Body of pancreas (tissue), 4 donors: ENCODE measurements around the gene TUBGCP5.

Experiments
- CTCF ChIP-seq, 7 experiments: fragments of 450-650 bp in 4 of 7; fragments of 200-600 bp in 3 of 7; sonication (generic) in 3 of 7; IDR thresholded peaks; one replicate each; pipeline ENCODE4 v1.5.1; 2016 to 2019; ENCODE audit warnings: antibody characterized with exemption in 7 of 7
- POLR2A ChIP-seq, 3 donors: fragments of 450-650 bp; IDR thresholded peaks; one replicate each; pipeline ENCODE4 v1.6.1; 2016; ENCODE audit warnings: antibody characterized with exemption in 3 of 3, mild to moderate bottlenecking in 2 of 3

GRCh38 chr15:22989576-22990477 lies 49.5 kb downstream of the TUBGCP5 start:
- peak in 4 of 7 experiments; percentile 18 to 32 (median 26) for TF ChIP-seq CTCF (IDR thresholded peaks at IDR 0.05)
- no peak for TF ChIP-seq POLR2A (IDR thresholded peaks at IDR 0.05)
